Activated CD4-positive, alpha-beta T cell treated with anti-CD3 and anti-CD28 coated beads for 48 hours (primary cell): ENCODE measurements around the gene NCKAP1.

Experiments used
- DNase-seq: peaks from one replicate; pipeline ENCODE4 v3.0.0-alpha.2; 2020

The NCKAP1 gene

GRCh38 chr2:182946958-182947369 lies 91.3 kb downstream of the NCKAP1 start:
- DNase-seq = no peak

- DNase-seq = no peak
Measured at GRCh38 chr2:182943339-182943738, 94.9 kb downstream of the NCKAP1 start.

GRCh38 chr2:182942756-182943155 lies 95.5 kb downstream of the NCKAP1 start:
- DNase-seq = no peak

DNA sequence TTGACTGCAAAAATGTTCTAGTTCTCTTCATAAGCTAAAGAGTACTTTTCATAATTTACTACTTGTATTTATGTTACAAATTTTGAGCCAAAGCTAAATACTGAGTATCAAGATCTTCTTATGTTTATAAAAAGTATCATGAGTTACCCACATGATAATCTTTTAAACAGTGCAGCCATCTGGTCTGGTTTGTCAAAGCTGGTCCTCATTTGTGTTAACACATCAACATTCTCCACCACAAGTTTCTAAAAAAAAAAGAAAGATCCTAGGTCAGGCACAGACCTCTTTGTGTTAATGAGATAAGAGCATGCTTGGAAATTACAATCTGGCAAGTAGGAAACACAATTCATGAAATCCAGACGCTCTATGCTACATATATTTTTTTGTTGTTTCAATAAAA lies 96.3 kb downstream of the NCKAP1 start:
- no peak for DNase-seq

GRCh38 chr2:182941121-182941722 lies 97.0 kb downstream of the NCKAP1 start:
- DNase-seq = no peak

DNA sequence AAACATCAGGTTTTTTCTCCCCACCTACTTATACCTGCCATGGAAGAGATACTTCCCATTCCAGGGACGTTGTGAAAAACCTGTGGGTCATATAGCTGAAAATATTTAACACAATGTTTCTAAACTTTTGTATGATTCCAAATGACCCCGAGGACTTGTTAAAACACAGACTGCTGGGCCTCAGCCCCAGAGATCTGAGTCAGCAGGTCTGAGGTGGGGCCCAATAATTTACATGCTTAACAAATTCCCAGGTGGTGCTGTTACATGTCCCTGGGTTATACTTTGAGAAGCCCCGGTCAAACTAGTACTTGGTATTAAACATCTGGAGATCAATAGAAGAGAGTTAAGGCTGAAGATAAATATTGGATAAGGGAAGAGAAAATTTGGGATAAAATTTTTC lies 100.4 kb downstream of the NCKAP1 start:
- no peak for DNase-seq

DNA sequence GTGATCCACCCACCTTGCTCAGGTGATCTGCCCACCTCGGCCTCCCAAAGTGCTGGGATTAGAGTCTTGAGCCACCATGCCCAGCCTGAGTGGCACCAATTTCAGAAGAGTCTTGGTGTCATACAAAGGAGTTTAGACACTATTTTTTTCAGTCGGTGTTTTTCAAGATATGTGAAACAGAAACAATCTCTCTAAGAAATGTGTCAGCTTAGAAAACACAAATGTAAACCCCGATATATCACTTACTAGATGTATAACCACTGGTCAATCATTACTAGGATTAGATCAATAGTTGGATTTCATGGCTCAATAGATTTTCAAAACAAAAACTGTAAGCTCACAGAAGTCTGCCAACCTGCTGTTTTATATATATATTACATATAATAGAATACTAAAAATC lies 104.6 kb downstream of the NCKAP1 start:
- no peak for DNase-seq

DNA sequence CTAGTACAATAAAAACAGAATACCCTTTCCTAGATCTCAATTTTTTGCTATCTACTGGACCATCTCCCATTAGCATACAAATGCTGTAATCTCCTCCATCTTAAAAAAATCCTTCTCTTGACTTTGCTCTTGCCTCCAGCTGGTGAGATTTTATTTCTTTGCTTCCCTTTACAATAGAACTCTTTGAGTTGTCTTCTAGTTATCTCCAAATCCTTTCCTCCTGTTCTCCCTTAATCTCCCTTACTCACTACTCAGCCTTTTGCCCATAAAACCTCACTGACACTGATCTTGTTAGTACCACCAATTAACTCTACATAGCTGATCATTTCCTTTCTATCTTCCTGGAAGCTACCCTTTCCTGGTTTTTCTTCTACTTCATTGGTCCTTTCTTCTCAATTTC lies 108.3 kb downstream of the NCKAP1 start:
- no peak for DNase-seq

DNA sequence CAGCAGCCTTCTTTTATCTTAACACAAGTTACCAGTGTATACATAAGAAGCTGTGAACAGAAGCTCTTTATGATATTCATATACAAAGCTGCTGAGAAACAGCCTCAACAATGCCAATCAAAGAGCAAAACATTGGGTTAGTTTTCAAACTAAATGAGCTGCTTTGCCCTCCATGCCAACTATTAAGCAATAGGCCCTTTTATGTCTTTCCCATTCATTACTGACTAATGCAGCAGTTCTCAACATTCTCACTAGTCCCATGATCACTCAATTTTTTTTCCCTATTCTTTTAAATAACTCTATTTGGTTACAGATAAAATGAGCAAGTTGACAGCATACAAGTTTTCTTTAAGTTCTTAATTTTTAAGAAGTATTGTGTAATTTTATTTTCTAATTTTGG lies 114.0 kb downstream of the NCKAP1 start:
- DNase-seq = no peak

- DNase-seq = no peak
Measured at GRCh38 chr2:182921234-182921633, 117.0 kb downstream of the NCKAP1 start.

DNA sequence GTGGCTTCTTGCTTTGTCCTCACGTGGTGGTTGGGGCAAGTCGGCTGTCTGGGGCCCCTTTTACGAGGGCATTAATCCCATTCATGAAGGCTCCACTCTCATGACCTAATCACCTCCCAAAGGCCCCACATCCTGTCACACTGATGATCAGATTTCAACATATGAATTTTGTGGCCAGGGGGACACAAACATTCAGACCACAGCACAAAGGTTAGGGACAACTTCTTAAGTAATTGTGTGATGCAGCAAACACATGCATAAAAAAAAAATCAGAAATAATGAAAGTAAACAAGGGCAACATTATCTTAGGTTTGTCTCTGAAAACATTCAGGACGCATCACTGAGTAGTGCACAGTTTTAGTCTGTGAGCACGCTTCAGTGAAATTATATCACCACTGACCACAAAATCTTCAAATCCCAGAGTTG lies 117.6 kb downstream of the NCKAP1 start:
- no peak for DNase-seq

DNA sequence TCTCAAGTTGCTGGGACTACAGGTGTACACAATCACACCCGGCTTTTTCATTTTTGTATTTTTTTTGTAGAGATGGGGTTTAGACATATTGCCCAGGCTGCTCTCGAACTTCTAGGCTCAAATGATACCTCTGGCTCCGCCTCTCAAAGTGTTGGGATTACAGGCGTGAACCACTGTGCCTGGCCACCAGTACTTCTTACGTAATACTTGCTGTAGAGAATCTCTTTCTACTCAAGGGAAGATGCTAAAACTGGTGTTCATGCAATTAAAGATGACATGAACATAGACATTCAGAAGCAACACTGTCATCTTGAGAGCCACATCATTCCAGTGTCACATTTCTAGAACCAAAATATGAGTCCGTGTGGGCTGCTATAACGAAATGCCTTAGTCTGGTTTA lies 118.2 kb downstream of the NCKAP1 start:
- no peak for DNase-seq

GRCh38 chr2:182918961-182919652 lies 119.2 kb downstream of the NCKAP1 start:
- DNase-seq = no peak

GRCh38 chr2:182917924-182918323 lies 120.3 kb downstream of the NCKAP1 start:
- DNase-seq = no peak

GRCh38 chr2:182916417-182916816 lies 121.8 kb downstream of the NCKAP1 start:
- no peak for DNase-seq

DNA sequence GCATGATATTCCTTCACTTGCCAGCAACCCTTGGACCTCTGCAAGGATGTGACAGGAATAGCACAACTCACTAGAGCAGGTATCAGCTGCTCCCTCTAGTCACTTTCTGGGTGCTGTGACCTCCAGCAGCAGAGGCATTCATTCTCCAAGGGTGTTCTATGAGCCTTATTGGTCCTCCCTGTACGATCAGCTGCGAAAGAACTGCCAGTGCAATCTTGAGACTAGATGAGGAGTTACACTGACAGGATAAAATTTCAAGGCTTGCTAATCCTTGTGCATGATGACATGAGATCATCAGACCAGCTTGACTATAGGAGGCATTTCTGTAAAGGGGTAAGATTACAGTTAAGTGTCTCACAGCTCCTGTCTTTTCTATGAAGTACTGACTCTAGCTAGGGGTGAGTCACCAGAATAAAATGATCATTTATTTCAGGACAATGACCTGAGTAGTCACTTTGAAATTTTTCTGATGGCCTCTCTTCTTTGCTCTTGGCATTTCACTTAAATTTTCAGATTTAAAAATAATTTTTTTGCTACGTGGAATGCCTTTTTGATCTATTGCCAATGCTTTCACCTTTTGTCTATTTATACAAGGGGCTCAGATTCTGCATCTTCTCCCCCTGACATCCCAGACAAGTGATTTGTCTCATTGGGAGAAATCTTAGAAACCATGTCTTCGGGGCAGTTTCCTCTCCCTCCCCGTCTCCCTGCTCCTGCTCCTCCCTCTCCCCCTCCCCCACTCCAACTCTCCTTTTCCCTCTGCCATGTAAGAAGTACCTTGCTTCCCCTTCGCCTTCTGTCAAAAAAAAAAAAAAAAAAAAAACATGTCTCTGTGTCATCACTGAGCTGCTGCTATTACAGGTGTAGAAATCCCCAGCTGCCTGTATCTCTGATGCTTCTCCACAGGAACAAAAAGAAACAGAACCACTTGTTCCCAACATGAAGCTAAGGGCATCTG lies 122.6 kb downstream of the NCKAP1 start:
- DNase-seq = no peak

GRCh38 chr2:182914852-182915251 lies 123.4 kb downstream of the NCKAP1 start:
- DNase-seq = no peak

DNA sequence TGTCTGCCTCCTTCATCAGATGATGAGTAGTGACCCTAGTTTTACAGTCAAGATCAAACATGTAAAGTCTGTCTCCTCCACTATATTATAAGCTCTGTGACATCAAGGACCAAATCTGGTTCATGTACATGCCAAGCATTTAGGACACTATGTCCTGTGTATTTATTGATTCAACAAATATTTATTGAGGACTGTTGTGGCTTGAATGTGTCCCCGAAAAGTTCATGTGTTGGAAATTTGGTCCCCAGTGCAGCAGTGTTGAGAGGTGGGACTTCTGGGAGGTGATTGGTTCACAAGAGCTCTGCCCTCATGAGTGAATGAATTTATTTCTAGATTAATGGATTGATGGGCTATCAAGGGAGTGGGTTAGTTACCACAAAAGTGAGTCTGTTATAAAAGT lies 125.2 kb downstream of the NCKAP1 start:
- no peak for DNase-seq

- no peak for DNase-seq
Measured at GRCh38 chr2:182912518-182912915, 125.7 kb downstream of the NCKAP1 start.

DNA sequence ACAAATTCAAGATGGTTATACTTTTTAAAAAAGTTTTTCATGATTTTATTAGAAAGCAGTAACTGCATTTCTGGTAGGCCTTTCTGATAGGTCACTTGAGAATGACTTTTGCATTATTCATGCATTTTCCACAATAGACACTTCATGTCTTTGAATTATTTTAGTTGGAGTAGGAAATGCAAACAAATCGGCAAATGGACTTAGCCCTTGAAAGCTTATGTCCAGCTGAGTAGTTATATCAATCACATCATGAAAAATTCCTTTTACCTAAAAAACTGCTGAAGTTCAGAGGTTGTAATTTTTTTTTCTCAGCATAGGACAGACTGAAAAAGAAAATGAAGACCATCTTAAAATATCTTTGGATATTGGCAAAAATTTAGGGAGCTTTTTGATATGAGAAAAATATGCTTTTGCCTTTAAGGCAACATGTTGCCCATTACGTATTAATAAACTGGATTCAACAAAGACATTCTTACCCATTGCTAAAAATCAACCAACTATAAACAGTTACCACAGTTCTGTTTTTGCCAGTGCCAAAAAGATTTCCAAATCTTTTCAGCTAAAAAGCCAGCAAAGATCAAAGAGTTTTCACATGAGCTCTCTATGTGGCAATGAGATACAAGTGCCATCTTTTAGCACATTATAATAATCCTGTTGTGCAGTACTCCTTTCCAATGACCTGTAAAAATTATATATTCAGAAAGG lies 126.3 kb downstream of the NCKAP1 start:
- no peak for DNase-seq

DNA sequence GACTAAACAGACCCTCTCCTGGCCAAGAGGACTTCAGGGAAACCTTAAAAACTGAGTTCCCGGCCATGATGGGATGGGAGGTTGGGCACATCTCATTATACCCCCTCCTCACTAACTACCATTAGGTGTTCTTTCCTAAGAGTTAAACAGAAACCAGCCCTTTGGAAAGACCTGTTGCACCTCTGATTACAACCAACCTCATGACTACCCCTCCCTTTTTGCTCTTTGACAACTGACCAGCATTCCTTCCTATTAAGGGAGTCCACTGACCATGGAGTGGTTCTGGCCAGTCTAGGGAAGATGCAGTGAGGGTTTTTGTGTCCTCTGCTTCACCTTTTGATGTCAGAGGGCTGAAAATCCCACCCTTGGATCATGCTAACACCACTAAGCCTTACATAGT lies 127.3 kb downstream of the NCKAP1 start:
- DNase-seq = no peak

DNA sequence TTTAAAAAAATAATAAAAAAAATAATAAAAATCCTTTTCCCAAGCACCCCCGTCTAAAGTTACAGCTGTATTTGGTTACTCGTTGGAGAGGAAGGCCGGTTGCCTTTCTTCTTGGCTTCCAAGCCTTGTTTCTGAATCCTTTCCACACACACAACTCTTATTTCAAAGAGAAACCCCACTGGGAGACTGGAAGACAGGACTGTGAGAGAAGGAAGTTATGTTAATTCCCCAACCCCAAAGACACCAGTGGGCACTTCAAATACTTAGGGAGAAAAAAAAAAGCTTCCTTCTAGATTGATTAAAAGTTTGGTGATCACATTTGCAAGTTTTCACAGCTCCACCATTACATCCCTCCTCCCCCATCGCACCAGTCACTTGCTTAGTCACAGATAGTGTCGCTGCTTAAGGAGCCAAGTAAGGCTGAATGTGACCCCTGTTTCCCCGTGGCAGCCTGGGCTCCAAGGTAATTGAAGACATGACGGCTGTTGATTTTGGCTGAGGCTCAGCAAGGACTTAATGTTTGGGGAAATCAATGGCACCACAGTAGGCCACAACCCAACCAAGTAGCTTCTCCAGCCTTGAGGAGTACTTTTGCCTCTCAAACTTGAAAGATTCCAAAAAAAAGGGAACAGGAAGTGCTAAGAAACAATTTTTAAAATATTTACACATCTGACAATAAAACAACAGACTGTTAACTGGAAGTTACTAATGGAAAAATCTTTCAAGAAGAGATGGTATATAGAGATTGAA lies 131.0 kb downstream of the NCKAP1 start:
- no peak for DNase-seq
